ENCODE results near the gene TMEM179.

- TF ChIP-seq CTCF (IDR thresholded peaks at IDR 0.05) (no peak), EZH2 (IDR thresholded peaks at IDR 0.05; ENCODE audit: borderline replicate concordance, insufficient read depth, low read depth, low read length, poor library complexity, severe bottlenecking) (no peak)
These were observed 32.4 kb downstream of the TMEM179 start for GRCh38 chr14:104572024-104572626.

Measured in B cell (primary cell).